Measurements from ENCODE around the gene RHBDF2.

DNA sequence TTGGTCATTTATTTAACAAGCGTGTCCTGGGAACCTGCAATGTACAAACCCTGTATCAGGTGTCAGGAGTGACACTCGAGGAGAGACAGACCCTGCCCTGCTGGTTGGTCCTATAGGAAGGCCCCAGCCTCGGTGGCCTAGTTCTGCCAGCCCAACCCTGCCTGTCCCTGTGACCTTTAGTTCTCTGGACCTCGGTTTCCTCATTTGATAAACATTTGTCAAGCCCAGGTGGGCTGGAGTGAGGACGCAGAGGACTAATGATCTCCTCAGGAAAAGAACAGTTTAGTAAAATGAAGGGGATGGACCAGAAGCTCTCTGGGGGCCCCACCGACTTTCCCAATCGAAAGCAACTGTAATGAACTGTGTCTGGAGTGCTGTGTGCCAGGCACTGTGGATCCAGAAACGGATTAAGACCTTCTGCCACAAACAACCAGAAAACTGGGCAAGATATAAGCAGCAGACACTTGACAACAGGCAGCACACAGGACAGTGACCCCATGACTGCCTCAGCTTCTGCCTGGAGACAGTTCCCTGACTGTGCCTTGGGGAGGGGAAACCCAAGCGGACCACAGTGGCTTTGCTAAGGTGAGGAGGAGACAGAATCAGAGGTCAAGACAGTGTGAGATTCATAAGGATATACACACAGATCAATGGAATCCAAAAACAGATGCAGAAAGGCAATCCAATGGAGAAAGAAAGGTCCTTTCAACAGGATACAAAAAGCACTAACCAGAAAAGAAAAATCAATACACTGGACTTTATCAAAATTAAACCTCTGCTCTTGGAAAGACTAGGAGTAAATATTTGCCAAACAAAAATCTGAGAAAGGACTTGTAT, 47.4 kb upstream of the RHBDF2 start:
- TF ChIP-seq, protein P1, sequence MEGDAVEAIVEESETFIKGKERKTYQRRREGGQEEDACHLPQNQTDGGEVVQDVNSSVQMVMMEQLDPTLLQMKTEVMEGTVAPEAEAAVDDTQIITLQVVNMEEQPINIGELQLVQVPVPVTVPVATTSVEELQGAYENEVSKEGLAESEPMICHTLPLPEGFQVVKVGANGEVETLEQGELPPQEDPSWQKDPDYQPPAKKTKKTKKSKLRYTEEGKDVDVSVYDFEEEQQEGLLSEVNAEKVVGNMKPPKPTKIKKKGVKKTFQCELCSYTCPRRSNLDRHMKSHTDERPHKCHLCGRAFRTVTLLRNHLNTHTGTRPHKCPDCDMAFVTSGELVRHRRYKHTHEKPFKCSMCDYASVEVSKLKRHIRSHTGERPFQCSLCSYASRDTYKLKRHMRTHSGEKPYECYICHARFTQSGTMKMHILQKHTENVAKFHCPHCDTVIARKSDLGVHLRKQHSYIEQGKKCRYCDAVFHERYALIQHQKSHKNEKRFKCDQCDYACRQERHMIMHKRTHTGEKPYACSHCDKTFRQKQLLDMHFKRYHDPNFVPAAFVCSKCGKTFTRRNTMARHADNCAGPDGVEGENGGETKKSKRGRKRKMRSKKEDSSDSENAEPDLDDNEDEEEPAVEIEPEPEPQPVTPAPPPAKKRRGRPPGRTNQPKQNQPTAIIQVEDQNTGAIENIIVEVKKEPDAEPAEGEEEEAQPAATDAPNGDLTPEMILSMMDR (IDR thresholded peaks at IDR 0.05) = no peak
- TF ChIP-seq, protein P2, sequence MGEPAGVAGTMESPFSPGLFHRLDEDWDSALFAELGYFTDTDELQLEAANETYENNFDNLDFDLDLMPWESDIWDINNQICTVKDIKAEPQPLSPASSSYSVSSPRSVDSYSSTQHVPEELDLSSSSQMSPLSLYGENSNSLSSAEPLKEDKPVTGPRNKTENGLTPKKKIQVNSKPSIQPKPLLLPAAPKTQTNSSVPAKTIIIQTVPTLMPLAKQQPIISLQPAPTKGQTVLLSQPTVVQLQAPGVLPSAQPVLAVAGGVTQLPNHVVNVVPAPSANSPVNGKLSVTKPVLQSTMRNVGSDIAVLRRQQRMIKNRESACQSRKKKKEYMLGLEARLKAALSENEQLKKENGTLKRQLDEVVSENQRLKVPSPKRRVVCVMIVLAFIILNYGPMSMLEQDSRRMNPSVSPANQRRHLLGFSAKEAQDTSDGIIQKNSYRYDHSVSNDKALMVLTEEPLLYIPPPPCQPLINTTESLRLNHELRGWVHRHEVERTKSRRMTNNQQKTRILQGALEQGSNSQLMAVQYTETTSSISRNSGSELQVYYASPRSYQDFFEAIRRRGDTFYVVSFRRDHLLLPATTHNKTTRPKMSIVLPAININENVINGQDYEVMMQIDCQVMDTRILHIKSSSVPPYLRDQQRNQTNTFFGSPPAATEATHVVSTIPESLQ (CRISPR knock-in tag; IDR thresholded peaks at IDR 0.05) = no peak
- no peak for TF ChIP-seq TEAD4 (CRISPR knock-in tag; IDR thresholded peaks at IDR 0.05)
- TF ChIP-seq, protein P3, sequence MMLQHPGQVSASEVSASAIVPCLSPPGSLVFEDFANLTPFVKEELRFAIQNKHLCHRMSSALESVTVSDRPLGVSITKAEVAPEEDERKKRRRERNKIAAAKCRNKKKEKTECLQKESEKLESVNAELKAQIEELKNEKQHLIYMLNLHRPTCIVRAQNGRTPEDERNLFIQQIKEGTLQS (CRISPR knock-in tag; conservative IDR thresholded peaks at IDR 0.05) = no peak
- no peak for TF ChIP-seq ETV6 (CRISPR knock-in tag; IDR thresholded peaks at IDR 0.05)
- TF ChIP-seq FOXP1 (CRISPR knock-in tag; IDR thresholded peaks at IDR 0.05; ENCODE audit: borderline replicate concordance) = no peak
- TF ChIP-seq, protein P4, sequence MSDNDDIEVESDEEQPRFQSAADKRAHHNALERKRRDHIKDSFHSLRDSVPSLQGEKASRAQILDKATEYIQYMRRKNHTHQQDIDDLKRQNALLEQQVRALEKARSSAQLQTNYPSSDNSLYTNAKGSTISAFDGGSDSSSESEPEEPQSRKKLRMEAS (CRISPR knock-in tag; IDR thresholded peaks at IDR 0.05) = no peak
- TF ChIP-seq, protein P5, sequence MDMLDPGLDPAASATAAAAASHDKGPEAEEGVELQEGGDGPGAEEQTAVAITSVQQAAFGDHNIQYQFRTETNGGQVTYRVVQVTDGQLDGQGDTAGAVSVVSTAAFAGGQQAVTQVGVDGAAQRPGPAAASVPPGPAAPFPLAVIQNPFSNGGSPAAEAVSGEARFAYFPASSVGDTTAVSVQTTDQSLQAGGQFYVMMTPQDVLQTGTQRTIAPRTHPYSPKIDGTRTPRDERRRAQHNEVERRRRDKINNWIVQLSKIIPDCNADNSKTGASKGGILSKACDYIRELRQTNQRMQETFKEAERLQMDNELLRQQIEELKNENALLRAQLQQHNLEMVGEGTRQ (CRISPR knock-in tag; IDR thresholded peaks at IDR 0.05) = no peak
- TF ChIP-seq SMAD3 (CRISPR knock-in tag; IDR thresholded peaks at IDR 0.05; ENCODE audit: borderline replicate concordance) = no peak
- no peak for TF ChIP-seq NFYB (CRISPR knock-in tag; conservative IDR thresholded peaks at IDR 0.05; ENCODE audit: low read depth)
- no peak for TF ChIP-seq JUN (CRISPR knock-in tag; IDR thresholded peaks at IDR 0.05)

Measured in WTC11 (cell line).